GM21619 (cell line): ENCODE data around the gene ZNF558.

ENCODE experiments used
- ATAC-seq: cut with Tn5 transposase; IDR thresholded peaks from one replicate; pipeline ENCODE4 v1.9.1; 2021; ENCODE audit not compliant: unreplicated experiment

ZNF558 gene

DNA sequence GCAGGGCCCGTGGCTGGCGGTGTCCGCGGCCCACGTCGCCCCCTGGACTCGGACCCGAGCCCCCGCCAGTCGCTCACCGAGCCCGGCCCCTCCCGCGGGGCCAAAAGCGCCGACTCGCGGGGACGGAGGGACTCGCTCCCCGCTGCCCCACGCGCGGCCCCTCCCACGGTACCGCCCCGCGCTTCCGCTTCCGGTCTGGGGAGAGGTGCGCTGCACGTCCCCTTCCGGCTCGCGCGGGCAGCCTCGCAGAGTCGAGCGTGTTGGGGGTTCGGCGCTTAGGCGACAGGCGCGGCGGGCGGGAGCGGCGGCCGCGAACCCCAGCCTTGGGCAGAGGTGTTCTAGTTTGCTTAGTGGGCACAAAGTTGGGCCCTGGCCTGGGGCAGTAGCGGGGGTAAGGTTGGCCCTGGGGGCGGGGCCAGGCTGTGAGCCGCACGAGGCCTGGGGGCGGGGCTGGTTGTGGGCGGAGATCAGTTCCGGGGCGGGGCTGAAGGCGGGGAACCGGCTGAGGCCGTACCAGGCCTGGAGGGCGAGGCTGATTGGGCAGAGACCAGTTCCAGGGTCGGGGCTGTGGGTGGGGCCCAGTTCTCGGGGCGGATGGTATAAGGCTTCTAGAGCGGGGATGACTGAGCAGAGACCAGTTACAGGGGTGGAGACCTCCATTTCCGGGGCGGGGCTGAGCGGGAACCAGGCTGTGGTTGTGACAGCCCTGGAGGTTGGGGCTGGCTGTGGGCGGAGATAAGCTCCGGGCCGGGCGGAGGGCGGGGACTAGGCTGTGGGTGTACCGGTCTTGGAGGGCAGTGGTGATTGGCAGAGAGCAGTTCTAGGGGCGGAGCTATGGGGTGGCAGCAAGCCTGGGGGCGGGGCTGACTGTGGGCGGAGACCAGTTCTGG is at the start of gene ZNF558, which contains the start of gene MBD3L1:
Gene ZNF558, minus strand, starts transcription at position 173 of the 890 bp plus-strand sequence. CDS start 9,645 bp downstream, outside the sequence.
Gene MBD3L1, plus strand, starts transcription at position 246 of the 890 bp plus-strand sequence. CDS start 10,302 bp downstream, outside the sequence.
- ATAC-seq = peak; percentile 80

DNA sequence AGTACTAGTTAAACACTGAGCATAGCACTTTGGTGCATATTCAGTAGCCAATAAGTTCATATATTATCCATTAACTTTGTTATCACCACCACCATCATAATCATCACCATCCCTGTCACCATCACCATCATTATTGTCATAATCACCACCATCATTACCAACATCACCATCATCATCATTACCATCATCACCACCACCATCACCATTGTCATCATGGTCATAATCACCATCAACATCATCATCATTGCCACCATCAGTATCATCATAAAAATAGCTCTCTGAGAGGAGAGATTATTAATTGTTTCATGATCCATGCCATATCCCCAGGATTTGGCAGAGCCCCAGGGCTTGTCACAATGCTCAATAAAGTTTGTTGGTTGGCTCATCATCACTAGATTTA is 49.4 kb upstream of the ZNF558 start:
- no peak for ATAC-seq

DNA sequence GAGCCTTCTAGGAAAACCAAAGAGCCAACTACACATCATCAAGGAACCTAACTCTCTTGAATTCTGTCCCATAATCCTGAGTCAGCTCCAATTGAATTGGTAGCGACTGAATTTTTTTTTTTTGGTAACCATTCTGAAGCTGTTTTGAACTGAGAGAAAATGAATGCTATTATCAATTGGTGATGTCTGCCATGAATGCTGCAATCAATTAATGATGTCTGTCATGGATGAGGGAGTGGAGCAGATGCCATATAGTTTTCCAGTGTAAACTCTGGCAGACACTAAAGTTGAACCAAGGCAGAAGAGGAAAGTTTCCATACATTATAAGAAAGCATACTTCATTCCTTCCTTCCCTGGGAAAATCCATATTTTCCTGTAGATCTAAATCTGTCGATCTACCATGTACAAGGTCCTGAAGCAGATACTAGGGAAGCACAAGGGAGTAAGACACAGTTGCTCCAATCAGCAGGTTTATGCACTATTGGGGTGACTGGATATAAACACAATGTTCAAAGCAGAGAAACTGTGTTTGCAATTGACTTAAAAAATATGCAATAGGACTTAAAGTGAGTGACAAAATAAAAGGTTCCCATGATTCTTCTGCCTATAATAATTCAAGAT is 48.9 kb upstream of the ZNF558 start:
- ATAC-seq = no peak

DNA sequence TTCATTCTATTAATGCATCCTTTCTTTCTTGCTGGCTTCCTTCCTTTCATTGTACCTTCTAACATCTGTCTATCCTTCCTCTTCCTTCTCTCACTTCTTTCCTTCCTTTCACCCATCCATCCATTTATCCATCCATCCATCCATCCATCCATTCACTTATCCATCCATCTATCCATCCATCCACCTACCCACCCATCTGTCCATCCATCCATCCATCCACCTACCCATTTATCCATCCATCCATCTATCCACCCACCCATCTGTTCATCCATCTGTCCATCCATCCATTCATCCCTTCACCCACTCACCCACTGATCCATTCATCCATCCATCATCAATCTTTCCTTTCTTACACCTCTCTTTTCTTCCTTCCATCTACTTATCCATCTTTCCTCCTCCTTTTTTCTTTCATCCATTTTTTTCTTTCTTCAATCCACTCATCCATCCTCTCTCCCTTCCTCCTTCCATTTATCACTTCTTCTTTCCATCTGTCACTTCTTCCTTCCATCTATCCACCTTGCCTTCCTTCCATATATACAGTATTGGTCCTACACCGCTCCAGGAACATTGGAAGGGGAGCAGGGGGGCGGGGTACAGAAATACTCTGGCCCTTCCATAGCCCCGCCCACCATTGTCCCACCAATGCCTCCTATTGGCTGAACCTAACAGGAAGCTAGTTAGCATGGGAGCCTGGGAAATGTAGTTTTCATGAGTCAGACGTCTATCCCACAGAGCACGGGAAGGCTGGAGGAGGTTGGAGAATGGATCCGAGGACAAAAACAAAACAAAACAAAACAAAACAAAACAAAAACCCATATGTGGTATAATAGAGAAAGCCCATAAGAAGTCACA is 46.0 kb upstream of the ZNF558 start:
- ATAC-seq = no peak

DNA sequence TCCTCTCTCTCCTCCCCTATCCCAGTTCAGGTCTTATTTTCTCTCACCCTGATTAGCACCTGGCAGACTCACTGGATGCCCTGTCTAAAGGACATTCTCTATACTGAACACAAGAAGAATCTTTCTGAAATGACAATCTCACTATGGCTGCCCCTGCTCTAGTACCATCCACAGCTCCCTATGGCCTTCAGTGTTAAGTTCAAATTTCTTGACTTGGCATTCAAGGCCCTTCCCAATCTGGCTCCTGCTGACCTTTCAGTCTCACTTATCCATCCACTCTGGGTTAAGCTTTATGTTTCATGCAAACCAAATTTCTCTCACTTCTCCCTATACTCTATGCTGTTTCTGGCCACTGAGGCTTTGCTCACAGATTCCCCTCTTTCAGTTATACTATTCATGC is 34.2 kb upstream of the ZNF558 start:
- ATAC-seq = no peak

DNA sequence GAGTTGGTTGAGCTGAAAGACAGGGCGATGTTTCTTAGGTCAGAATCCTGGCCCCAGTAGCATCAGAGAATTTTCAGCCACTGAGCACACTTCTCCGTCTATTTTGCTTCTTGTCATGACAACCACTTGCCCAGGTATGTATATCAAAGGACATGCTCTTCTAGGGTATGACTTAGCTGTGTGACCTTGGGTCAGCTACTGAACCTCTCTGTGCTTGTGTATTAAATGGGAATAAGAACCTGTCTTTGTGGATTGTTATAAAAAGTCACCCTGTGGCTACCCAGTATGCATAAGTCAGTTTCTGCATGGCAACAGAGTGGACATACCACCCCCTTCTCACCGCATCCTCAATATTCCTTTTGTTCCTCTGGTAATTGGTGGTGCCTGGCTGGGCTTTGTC is 26.2 kb upstream of the ZNF558 start:
- no peak for ATAC-seq

DNA sequence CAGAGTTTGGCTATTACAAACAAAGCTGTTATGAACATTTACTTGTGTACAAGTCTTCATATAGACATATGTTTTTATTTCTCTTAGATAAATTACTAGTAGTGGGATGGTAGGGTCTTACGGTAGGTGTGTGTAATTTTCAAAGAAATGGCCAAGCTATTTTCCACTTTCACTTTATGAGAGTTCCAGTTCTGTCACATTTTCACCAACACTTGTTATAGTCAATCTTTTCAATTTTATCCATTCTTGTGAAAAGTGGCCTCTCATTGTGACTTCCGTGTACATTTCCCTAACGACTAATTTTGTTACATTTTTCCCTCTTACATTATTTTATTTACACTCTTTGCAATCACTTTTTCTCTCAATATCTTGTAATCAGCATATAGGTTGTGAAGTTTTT is 18.4 kb upstream of the ZNF558 start:
- ATAC-seq = no peak

DNA sequence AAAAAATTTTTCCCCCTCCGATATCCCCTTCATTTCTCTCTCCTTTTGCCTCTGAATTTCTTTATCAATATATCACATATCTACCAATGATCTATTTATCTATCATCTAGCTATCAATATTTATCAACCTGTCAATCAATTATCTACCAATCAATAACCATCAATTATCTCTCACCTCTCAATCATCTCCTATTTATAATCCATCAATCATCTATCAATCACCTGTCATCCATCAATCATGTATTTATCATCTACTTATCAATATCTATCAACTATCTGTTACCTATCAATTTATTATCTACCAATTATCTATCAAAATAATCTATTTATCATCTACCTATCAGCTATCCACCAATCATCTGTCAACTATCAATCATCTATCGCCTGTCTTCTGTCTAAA is 17.1 kb upstream of the ZNF558 start:
- ATAC-seq = no peak

DNA sequence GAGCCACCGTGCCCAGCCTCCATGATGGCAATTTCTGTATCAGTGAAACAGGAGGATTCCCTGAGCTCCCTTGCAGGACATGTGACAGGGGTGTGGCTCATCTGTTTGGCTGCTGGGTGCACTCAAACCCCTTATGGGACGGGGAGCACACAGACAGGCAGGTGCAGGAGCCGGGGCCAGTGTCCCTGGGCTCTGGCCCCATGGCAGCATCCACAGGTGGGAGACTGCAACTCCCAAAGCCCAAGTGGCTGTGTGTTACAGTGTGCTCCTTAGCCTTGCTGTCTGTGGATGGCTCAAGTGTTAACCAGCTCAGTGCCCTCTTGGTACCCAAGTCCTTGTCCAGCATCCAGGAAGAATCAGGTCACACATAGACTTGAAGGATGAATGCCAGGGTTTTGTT is 14.7 kb upstream of the ZNF558 start:
- ATAC-seq = no peak

DNA sequence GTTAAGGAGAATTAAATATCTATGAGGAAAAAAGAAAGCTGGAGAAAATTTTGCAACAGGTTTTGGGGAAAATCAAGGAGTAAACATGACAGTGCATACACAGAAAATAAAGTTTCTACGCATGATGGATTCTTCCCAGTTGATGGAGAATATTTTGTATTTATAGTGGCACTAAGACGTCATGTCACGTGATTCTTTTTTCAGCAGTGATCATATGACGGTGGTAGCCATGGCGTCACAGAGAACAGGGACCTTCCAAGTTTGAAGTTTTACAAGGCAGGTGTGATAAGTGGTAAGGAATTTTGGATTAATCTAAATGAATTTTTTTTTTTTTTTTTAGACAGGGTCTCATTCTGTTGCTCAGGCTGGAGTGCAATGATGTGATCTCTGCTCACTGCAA is 8.6 kb upstream of the ZNF558 start:
- ATAC-seq = no peak

DNA sequence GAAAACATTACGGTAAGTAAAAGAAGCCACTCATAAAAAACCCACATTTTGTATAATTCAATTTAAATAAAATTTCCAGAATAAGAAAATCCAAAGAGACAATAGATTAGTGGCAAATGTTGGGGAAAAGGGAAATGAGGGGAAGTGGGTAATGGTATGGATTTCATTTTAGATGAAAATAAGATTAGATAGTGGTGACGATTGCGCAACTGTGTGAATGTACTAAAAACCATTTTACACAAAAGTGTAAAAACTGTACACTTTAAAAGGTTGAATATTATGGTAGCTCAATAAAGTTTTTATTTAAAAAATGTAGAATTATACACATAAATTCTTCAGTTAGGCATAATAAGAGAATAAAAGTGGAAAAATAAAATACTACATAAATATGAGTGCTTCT is 3.8 kb upstream of the ZNF558 start:
- no peak for ATAC-seq

DNA sequence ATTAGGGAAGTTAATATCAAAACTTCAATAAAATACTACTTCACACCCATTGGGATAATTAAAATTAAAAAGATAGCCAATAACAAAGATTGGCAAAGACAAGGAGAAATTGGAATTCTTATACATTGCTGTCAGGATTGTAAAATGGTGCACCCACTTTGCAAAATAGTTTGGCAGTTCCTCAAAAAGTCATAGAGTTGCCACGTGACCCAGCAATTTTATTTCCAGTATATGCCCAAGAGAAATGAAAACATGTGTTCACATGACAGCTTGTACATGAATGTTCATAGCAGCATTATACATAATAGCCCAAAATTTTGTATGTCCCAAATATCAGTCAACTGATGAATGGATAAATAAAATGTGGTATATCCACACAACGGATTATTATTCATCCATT is 3.3 kb upstream of the ZNF558 start:
- ATAC-seq = no peak

DNA sequence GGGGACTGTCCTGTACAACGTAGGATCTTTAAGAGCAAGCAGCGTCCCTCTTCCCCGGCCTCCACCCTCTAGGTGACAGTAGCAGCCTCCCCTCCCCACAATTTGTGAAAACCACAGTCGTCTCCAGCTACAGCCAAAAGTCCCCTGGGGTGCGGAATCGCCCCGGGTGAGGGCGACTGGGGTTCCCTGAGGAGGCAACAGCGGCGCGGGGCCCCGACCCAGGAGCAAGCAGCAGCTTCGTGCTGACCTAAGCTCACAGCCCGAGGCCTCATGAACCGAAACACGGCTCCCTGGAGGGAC is 322 bp downstream of the ZNF558 start:
- no peak for ATAC-seq

DNA sequence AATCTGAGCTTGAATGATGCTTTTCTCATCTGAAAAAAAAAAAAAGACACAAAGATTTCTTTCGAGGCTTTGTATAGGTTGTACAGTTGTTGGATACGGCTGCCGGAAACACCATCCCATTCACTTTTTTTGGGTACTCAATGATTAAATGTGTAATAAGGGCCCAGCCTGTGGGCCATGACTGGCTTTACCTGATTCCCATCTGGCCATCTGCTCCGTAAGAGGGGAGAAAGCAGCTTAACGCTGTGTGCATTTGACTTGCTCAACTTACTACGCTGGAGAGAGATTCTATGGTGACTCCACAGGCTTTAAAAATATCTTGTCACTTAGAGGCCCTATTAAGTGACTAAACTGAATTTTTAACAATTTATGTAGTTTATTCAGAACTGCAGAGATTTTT is 731 bp downstream of the ZNF558 start:
- no peak for ATAC-seq

DNA sequence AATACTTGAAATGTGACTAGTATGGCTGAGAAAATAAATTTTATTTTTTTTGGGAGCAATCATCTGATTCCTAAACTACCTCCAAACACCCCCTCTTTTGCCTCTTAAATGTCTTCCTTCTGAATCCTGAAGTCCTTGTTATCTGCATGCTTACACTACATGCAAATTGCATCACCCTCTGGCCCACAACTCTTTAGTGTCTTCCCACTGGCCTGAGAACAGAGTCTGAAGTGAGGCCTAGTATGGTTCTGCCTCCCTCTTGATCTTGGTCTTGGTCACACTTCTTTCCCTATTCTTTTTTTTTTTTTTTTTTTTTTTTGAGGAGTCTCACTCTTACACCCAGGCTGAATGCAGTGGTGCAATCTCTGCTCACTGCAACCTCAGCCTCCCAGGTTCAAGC is 4.8 kb downstream of the ZNF558 start:
- ATAC-seq = no peak

DNA sequence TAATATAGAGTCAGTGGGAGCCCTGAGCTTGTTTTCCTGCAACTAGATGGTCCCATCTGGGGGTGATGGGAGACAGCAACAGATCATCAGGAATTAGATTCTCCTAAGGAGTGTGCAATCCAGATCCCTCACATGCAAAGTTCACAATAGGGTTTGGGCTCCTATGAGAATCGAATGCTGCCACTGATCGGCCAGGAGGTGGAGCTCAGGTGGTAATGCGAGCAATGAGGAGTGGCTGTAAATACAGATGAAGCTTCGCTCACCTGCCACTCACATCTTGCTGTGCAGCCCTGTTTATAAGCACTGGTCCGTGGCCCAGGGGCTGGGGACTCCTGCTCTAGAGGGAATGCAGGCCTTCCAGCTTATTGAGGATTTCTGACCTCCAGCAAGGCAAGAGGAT is 5.7 kb downstream of the ZNF558 start:
- ATAC-seq = no peak

DNA sequence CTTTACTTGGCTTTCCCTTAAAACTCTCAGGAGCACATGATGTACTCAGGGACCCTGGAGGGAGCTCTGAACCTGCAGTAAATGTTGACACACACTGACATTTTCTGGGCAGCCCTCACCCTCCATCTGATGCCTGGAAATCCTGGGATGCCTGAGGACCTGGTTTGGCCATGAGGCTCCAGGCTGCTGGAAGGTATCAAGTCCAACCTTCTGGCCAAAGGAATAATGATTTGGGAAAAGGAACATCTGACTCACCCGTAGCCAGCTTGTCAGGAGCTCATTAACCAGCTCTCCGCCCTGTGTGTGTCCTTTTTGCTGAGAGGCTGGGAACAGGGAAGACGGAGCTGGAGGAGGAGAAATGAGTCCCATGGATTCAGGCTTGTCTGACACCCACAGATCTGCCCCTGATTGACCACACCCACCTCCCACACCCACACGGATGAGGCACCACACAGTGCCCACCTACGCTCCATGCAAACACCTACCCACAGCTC is 10.3 kb downstream of the ZNF558 start:
- ATAC-seq = no peak

DNA sequence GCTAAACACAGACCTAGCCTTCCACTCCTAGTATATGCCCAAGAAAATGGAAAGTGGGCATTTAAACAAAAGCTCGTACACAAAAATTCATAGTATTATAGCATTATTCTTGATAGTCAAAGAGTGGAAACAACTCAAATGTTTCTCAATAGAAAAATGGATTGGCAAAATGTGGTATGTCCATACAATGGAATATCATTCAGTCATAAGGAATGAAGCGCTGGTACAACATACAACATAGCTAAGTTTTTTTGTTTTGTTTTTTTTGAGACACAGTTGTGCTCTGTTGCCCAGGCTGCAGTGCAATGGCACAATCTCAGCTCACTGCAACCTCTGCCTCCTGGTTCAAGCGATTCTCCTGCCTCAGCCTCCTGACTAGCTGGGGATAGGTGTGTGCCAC is 11.9 kb downstream of the ZNF558 start:
- no peak for ATAC-seq

DNA sequence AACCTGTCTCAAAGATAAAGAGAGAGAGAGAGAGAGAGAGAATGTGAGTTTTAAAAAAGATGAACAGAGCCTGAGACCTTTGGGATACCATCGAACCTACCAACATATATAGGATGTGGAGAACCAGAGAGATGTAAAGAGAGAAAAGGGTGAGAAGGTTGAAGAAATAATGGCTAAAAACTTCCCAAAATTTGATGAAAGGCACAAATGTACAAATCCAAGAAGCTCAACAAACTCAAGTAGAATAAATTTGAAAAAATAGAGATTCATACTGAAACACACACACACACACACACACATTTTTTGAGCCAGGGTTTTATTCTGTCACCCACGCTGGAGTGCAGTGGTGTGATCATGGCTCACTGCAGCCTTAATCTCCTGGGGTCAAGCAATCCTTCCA is 16.3 kb downstream of the ZNF558 start:
- no peak for ATAC-seq

DNA sequence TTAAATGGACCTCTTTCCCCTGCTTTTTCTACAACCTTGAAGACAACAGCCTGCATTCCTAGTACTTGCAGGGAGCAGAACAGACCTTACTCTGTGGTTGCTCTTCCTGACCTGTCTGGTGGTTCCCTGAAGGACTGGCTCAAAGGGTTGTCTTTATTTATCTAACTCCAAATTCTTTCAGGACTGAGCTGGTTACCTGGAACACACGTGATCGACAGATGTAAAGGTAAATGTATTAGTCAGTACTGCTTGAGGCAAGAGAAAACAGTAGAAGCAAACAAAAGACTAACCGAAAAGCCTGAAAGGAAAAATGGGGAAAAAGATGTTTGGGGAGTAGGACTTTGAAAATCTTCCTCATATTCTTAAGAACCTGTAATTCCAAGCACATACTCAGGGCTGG is 17.9 kb downstream of the ZNF558 start:
- ATAC-seq = no peak

DNA sequence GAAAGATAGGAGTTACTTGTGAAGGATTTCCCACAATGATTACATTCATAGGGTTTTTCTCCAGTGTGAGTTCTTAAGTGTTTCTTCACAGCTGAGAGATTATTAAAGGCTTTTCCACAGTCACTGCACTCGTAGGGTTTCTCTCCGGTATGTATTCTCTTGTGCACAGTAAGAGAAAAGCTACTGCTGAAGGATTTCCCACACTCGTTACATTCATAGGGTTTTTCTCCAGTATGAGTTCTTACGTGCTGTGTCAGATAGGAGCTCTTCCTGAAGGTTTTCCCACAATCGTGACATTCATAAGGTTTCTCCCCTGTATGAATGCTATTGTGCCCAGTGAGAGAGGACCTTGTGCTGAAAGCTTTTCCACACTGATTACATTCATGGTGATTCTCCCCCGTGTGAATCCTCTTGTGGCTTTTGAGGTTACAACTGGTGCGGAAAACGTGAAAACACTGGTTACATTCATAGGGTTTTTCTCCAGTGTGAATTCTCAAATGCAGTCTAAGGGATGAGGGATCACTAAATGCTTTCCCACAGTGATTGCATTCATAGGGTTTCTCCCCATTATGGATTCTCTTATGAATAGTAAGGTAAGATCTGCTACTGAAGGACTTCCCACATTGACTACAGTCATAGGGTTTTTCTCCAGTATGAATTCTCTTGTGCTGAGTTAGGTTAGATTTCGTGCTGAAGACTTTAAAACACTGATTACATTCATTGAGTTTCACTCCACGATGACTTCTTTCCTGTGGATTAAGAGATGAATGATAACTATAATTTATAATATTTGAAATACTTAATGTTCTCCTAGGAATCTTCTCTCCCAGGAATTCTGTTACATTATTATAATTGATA is 20.6 kb downstream of the ZNF558 start:
- no peak for ATAC-seq
